GM19328 (cell line): ENCODE results near the gene PCDHGA6.

Experiments used
- ATAC-seq: cut with Tn5 transposase; IDR thresholded peaks from one replicate; pipeline ENCODE4 v1.9.1; 2021; ENCODE audit warnings: mild to moderate bottlenecking, moderate library complexity; ENCODE audit not compliant: unreplicated experiment

Gene PCDHGA6

GRCh38 chr5:141419074-141419880 lies 45.6 kb downstream of the PCDHGA6 start:
- no peak for ATAC-seq

- no peak for ATAC-seq
These were observed 47.3 kb downstream of the PCDHGA6 start, which contains the start of gene PCDHGA11 for GRCh38 chr5:141420855-141421488. PCDHGA11 (plus strand) TSS chr5:141421051; CDS start chr5:141421228, 177 bp downstream.

- ATAC-seq, result no peak
These were observed 47.8 kb downstream of the PCDHGA6 start for GRCh38 chr5:141421489-141421855.

GRCh38 chr5:141422742-141423291 lies 49.1 kb downstream of the PCDHGA6 start:
- no peak for ATAC-seq

GRCh38 chr5:141427783-141428426 lies 54.2 kb downstream of the PCDHGA6 start:
- ATAC-seq, result no peak
